Measurements from ENCODE around the gene LRRC51. TPM values are rescaled to one million over a fixed set of nuclear protein-coding genes. Genes with fewer than 3 reads are reported as not detected.
"Not testable (repeated sequence)": the region's sequence is repeated elsewhere in the genome, so short reads cannot be mapped to it uniquely, and the experiment has no call there.

LRRC51 gene
- total RNA-seq, 1 donor = 5.1 TPM

- TF ChIP-seq CTCF (IDR thresholded peaks at IDR 0.05; ENCODE audit: extremely low read depth, low read depth, low read length) = no peak
- Histone ChIP-seq H3K36me3 (ENCODE audit: insufficient read depth, low read length) (no peaks in the 10 kb centered on the region), H3K27ac (ENCODE audit: low read depth, low read length) (no peak overlapping the region), H3K4me3 (ENCODE audit: insufficient read depth, low read length) (no peak overlapping the region), H3K4me2 (ENCODE audit: insufficient read depth, low read length) (no peak overlapping the region), H3K4me1 (ENCODE audit: insufficient read depth, low read length) (peaks cover 3% of the 10 kb centered on the region), H3K9me3 (ENCODE audit: low read depth, low read length) (peaks cover 2% of the 10 kb centered on the region), H3K79me2 (ENCODE audit: insufficient read depth, low read length) (no peaks in the 10 kb centered on the region), H2AFZ (ENCODE audit: low read length) (no peak overlapping the region), H4K20me1 (ENCODE audit: insufficient read depth, low read length) (no peaks in the 10 kb centered on the region), H3K27me3 (ENCODE audit: insufficient read depth, low read length) (no peaks in the 10 kb centered on the region)
- DNase-seq (ENCODE audit: insufficient read length, low spot score, missing footprints) = no peak
Observed at GRCh38 chr11:72127923-72128322, 47.3 kb downstream of the LRRC51 start.

- Histone ChIP-seq H3K4me3 (ENCODE audit: insufficient read depth, low read length) (no peak overlapping the region), H3K27ac (ENCODE audit: low read depth, low read length) (no peak overlapping the region), H3K79me2 (ENCODE audit: insufficient read depth, low read length) (no peaks in the 10 kb centered on the region), H3K36me3 (ENCODE audit: insufficient read depth, low read length) (no peaks in the 10 kb centered on the region), H3K4me1 (ENCODE audit: insufficient read depth, low read length) (no peaks in the 10 kb centered on the region), H3K4me2 (ENCODE audit: insufficient read depth, low read length) (no peak overlapping the region), H3K27me3 (ENCODE audit: insufficient read depth, low read length) (no peaks in the 10 kb centered on the region), H4K20me1 (ENCODE audit: insufficient read depth, low read length) (no peaks in the 10 kb centered on the region), H3K9me3 (ENCODE audit: low read depth, low read length) (peaks cover 2% of the 10 kb centered on the region), H2AFZ (ENCODE audit: low read length) (no peak overlapping the region)
- TF ChIP-seq CTCF (IDR thresholded peaks at IDR 0.05; ENCODE audit: extremely low read depth, low read depth, low read length) = no peak
- DNase-seq (ENCODE audit: insufficient read length, low spot score, missing footprints) = no peak
Observed at GRCh38 chr11:72129381-72129780, 48.7 kb downstream of the LRRC51 start.

GRCh38 chr11:72132646-72133045 is 52.0 kb downstream of the LRRC51 start:
- H4K20me1 ChIP-seq (ENCODE audit: insufficient read depth, low read length) = no peaks in the 10 kb centered on the region
- H3K4me1 ChIP-seq (ENCODE audit: insufficient read depth, low read length) = no peaks in the 10 kb centered on the region
- no peak overlapping the region for H3K27ac ChIP-seq (ENCODE audit: low read depth, low read length)
- peaks cover 2% of the 10 kb centered on the region for H3K9me3 ChIP-seq (ENCODE audit: low read depth, low read length)
- no peak for TF ChIP-seq CTCF (IDR thresholded peaks at IDR 0.05; ENCODE audit: extremely low read depth, low read depth, low read length)
- H3K36me3 ChIP-seq (ENCODE audit: insufficient read depth, low read length) = no peaks in the 10 kb centered on the region
- no peaks in the 10 kb centered on the region for H3K79me2 ChIP-seq (ENCODE audit: insufficient read depth, low read length)
- no peak overlapping the region for H3K4me3 ChIP-seq (ENCODE audit: insufficient read depth, low read length)
- no peaks in the 10 kb centered on the region for H3K27me3 ChIP-seq (ENCODE audit: insufficient read depth, low read length)
- no peak overlapping the region for H3K4me2 ChIP-seq (ENCODE audit: insufficient read depth, low read length)
- no peak for DNase-seq (ENCODE audit: insufficient read length, low spot score, missing footprints)
- no peak overlapping the region for H2AFZ ChIP-seq (ENCODE audit: low read length)

GRCh38 chr11:72135473-72135872 is 54.8 kb downstream of the LRRC51 start, which contains the start of gene FOLR3:
Gene FOLR3, plus strand, starts transcription at chr11:72135725. Its CDS starts 228 bp downstream, at chr11:72135953.
- H4K20me1 ChIP-seq (ENCODE audit: insufficient read depth, low read length); H3K4me3 ChIP-seq (ENCODE audit: insufficient read depth, low read length); H3K9me3 ChIP-seq (ENCODE audit: low read depth, low read length); H3K79me2 ChIP-seq (ENCODE audit: insufficient read depth, low read length); H3K4me2 ChIP-seq (ENCODE audit: insufficient read depth, low read length); H3K36me3 ChIP-seq (ENCODE audit: insufficient read depth, low read length); H3K4me1 ChIP-seq (ENCODE audit: insufficient read depth, low read length); DNase-seq (ENCODE audit: insufficient read length, low spot score, missing footprints); H3K27me3 ChIP-seq (ENCODE audit: insufficient read depth, low read length): not testable (repeated sequence)
- Histone ChIP-seq H2AFZ (ENCODE audit: low read length) (peak within 1 kb of the TSS; percentile 40), H3K27ac (ENCODE audit: low read depth, low read length) (peak within 1 kb of the TSS; percentile 9)

Measured in osteoblast (primary cell).